Breast epithelium (tissue), 4 donors: ENCODE data around the gene MDFIC. TPM values are rescaled to one million over a fixed set of nuclear protein-coding genes. Genes with fewer than 3 reads are reported as not detected.

ENCODE experiments used
- DNase-seq, 2 donors: peaks; one replicate each; pipeline ENCODE4 v3.0.0-alpha.2; 2019; ENCODE audit warnings: low spot score in 2 of 2
- H3K27ac ChIP-seq, 2 donors: fragments of 200-600 bp; sonication (generic) in 1 of 2; one replicate each; pipeline ENCODE4 v1.5.1; 2016 to 2019; ENCODE audit warnings: mild to moderate bottlenecking in 1 of 2
- H3K27me3 ChIP-seq, 2 donors: fragments of 200-600 bp; sonication (generic) in 1 of 2; one replicate each; pipeline versions ENCODE4 v1.5.1 to v1.6.0; 2017 to 2019; ENCODE audit warnings: control low read depth in 1 of 2, mild to moderate bottlenecking in 1 of 2
- H3K36me3 ChIP-seq: fragments of 200-600 bp; one replicate; pipeline ENCODE4 v1.5.1; 2019
- H3K4me1 ChIP-seq, 2 donors: fragments of 200-600 bp; sonication (generic); one replicate each; pipeline ENCODE4 v1.5.1; 2016 to 2019; ENCODE audit warnings: control low read depth in 1 of 2
- H3K4me3 ChIP-seq, 3 donors: fragments of 200-600 bp; sonication (generic); 1 replicate in 2 of 3; 2 replicates in 1 of 3; pipeline ENCODE4 v1.5.1; 2016 to 2019; ENCODE audit warnings: mild to moderate bottlenecking in 3 of 3, moderate library complexity in 2 of 3
- H3K9me3 ChIP-seq, 2 donors: fragments of 200-600 bp; sonication (generic) in 1 of 2; one replicate each; pipeline ENCODE4 v1.5.1; 2016 to 2019; ENCODE audit warnings: control low read depth in 1 of 2
- POLR2A ChIP-seq: fragments of 450-650 bp; IDR thresholded peaks from one replicate; pipeline ENCODE4 v1.6.1; 2016; ENCODE audit warnings: antibody characterized with exemption, mild to moderate bottlenecking, moderate library complexity
- POLR2AphosphoS5 ChIP-seq, 3 donors: sonication (generic); formaldehyde crosslinking; IDR thresholded peaks; one replicate each; pipeline ENCODE4 v1.6.1; 2017; ENCODE audit warnings: antibody characterized with exemption in 3 of 3
- intact Hi-C: fragments of 100-400 bp; cut with DNase I; formaldehyde crosslinking; loops from one replicate; pipeline ENCODE4 v1.15.1; 2023; ENCODE audit warnings: low total_unique reads
- total RNA-seq, 3 donors: library from RNA; depleted of rRNA; stranded (reverse); fragments of >200 nt; gene quantifications; one replicate each; pipeline ENCODE4 v1.1.0, GENCODE V29; 2016
- TF ChIP-seq, protein P1 (sequence below), 3 donors: fragments of 450-650 bp; IDR thresholded peaks; one replicate each; pipeline ENCODE4 v1.5.1; 2016 to 2017; ENCODE audit warnings: antibody characterized with exemption in 3 of 3, mild to moderate bottlenecking in 3 of 3, moderate library complexity in 3 of 3

Gene MDFIC
- total RNA-seq, 3 donors from 2014 or later = 29.9 to 146 (median 55.4) TPM

DNA sequence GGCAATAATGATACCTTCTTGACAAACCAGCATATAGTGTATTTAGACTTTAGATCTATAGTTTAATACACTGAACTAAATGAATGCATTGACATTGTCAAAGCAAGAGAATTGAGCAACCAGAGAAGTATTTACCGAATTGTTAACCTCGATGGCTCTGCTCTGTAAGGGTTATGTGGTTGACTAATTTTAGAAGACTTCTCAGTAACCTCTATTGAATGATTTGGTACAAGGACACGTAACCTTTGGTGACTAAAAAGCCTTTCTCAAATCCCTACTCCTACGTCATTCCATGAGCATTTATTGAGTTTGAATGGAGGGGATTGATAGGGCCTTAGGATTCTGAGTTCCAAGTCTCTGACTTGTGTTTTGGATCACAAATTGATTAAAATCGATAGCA lies 67.6 kb downstream of the MDFIC start:
- H3K4me3 ChIP-seq = no peak overlapping the region
- DNase-seq = no peak
- H3K4me1 ChIP-seq = no peaks in the 10 kb centered on the region
- no peak overlapping the region for H3K27ac ChIP-seq
- intact Hi-C loops = no loop called here
- no peaks in the 10 kb centered on the region for H3K36me3 ChIP-seq
- TF ChIP-seq, protein P1, sequence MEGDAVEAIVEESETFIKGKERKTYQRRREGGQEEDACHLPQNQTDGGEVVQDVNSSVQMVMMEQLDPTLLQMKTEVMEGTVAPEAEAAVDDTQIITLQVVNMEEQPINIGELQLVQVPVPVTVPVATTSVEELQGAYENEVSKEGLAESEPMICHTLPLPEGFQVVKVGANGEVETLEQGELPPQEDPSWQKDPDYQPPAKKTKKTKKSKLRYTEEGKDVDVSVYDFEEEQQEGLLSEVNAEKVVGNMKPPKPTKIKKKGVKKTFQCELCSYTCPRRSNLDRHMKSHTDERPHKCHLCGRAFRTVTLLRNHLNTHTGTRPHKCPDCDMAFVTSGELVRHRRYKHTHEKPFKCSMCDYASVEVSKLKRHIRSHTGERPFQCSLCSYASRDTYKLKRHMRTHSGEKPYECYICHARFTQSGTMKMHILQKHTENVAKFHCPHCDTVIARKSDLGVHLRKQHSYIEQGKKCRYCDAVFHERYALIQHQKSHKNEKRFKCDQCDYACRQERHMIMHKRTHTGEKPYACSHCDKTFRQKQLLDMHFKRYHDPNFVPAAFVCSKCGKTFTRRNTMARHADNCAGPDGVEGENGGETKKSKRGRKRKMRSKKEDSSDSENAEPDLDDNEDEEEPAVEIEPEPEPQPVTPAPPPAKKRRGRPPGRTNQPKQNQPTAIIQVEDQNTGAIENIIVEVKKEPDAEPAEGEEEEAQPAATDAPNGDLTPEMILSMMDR (IDR thresholded peaks at IDR 0.05) = no peak
- no peak for TF ChIP-seq POLR2AphosphoS5 (IDR thresholded peaks at IDR 0.05)
- no peak for TF ChIP-seq POLR2A
- H3K9me3 ChIP-seq = no peaks in the 10 kb centered on the region
- no peaks in the 10 kb centered on the region for H3K27me3 ChIP-seq

DNA sequence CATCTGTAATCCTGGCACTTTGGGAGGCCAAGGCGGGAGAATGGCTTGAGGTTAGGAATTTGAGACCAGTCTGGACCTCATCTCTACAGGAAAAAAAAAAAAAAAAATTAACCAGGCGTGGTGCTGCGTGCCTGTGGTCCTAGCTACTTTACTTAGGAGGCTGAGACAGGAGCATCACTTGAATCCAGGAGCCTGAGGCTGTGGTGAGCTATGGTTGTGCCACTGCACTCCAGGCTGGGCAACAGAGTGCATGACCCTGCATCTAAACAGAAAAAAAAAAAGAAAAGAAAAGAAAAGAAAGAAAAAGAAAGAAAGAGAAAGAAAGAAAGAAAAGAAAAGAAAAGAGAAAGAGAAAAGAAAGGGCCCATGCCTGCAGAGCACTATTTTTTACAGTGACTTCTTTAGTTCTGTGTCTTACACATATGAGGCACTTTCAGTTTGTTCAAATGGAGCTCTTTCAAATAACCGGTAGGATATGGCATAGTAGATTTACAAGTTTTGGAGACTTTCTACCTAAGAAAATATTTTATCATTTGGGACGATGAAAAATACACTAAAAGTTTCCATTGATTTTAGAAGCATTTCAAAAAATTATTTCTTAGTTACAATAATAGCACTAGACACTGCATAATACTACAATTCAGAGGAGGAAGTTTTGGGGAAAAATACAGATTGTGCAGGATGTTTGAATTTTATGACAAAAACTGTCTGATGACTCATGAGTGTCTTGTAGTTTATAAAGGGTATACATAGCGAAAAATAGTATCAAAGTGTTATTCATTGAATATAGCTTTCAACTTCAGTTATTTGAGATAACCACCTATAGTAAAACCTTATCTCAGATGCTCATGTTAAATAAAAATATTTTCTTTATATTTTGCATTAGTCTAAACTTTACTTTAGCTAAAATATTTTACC lies 75.9 kb downstream of the MDFIC start:
- no peak overlapping the region for H3K27ac ChIP-seq
- H3K36me3 ChIP-seq = no peaks in the 10 kb centered on the region
- H3K4me1 ChIP-seq = no peaks in the 10 kb centered on the region
- no peak overlapping the region for H3K4me3 ChIP-seq
- no peak for DNase-seq
- no peaks in the 10 kb centered on the region for H3K9me3 ChIP-seq
- intact Hi-C loops = no loop called here
- TF ChIP-seq, protein P1 (IDR thresholded peaks at IDR 0.05) = no peak
- no peak for TF ChIP-seq POLR2A
- no peak for TF ChIP-seq POLR2AphosphoS5 (IDR thresholded peaks at IDR 0.05)
- no peaks in the 10 kb centered on the region for H3K27me3 ChIP-seq

DNA sequence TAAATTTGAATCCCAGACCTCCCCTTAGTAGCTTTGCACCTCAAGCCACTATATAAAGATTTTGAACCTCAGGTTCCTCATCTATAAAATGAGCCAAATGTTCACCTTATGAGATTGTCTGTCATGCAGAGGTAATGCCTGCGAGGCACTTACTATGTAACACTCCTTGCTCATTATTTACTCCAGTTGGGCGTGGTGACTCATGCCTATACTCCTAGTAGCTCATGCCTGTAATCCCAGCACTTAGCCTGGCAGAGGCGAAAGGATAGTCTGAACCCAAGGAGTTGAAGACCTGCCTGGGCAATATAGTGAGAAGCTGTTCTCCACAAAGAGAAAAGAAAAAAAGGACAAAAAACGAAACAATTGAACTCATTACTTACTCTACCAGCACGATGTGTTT lies 82.2 kb downstream of the MDFIC start:
- no peak for TF ChIP-seq POLR2A
- TF ChIP-seq, protein P1 (IDR thresholded peaks at IDR 0.05) = no peak
- TF ChIP-seq POLR2AphosphoS5 (IDR thresholded peaks at IDR 0.05) = no peak
- Histone ChIP-seq H3K4me3 (no peak overlapping the region), H3K36me3 (no peaks in the 10 kb centered on the region), H3K27ac (no peak overlapping the region), H3K4me1 (no peaks in the 10 kb centered on the region), H3K9me3 (no peaks in the 10 kb centered on the region), H3K27me3 (no peaks in the 10 kb centered on the region)
- intact Hi-C loops = no loop called here
- DNase-seq = no peak

DNA sequence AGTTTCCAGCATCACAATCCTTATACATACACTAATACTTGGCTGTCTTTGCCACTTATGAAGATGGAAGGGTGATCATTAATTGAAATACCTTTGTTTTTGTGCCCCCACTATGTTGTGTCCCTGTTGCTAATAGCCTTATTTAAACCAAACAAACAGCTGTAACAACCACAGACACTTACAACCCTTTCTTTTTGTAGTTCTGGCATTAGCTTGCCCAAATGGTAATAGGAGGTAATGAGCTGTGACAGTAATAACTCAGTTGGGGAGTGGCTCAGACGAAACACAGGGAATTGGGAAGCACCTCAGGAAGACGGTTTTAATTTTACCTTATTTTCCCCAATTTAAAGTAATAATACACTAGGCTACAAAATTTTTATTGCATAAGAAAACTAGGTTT lies 83.4 kb downstream of the MDFIC start:
- no peak for DNase-seq
- no peak for TF ChIP-seq POLR2A
- no peak for TF ChIP-seq POLR2AphosphoS5 (IDR thresholded peaks at IDR 0.05)
- TF ChIP-seq, protein P1 (IDR thresholded peaks at IDR 0.05) = no peak
- Histone ChIP-seq H3K9me3 (no peaks in the 10 kb centered on the region), H3K4me3 (no peak overlapping the region), H3K27me3 (no peaks in the 10 kb centered on the region), H3K27ac (no peak overlapping the region), H3K36me3 (no peaks in the 10 kb centered on the region), H3K4me1 (no peaks in the 10 kb centered on the region)
- intact Hi-C loops = no loop called here

DNA sequence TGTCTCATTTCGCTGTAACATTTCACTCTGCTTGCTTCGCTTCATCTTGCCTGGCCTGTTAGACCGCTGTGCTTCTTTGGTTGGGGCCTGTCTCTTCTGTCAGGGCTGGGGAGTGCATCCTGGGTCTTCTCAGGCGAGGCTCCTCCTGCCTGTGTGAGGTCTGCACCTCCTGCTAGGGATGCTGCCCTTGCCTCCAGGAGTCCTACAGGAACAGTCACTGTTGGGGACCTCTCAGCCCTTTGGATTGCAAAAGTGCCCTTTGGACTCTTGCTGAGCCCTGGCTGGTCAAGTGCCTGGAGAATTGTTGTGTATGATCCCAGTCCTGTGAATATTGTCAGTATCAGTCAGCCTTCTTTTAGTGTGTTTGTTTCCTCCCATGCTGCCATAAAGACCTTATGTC lies 84.1 kb downstream of the MDFIC start:
- H3K27me3 ChIP-seq = no peaks in the 10 kb centered on the region
- no peak overlapping the region for H3K27ac ChIP-seq
- no peaks in the 10 kb centered on the region for H3K36me3 ChIP-seq
- no peaks in the 10 kb centered on the region for H3K4me1 ChIP-seq
- TF ChIP-seq, protein P1 (IDR thresholded peaks at IDR 0.05) = no peak
- no peak for TF ChIP-seq POLR2AphosphoS5 (IDR thresholded peaks at IDR 0.05)
- no peak for TF ChIP-seq POLR2A
- H3K4me3 ChIP-seq = no peak overlapping the region
- H3K9me3 ChIP-seq = no peaks in the 10 kb centered on the region
- intact Hi-C loops = no loop called here
- no peak for DNase-seq
